Mesenchymal stem cell (in vitro differentiated cells and primary cell): ENCODE results near the gene PADI1.

ENCODE experiments used
- DNase-seq: peaks from one replicate; pipeline ENCODE4 v3.0.0-alpha.2; 2013
- H2AFZ ChIP-seq: one replicate; pipeline ENCODE4 v1.6.1; 2013; ENCODE audit warnings: low read depth, mild to moderate bottlenecking, control low read depth, inconsistent platforms, low read length, moderate library complexity
- H2AK5ac ChIP-seq: 2 replicates; pipeline ENCODE4 v1.6.1; 2013; ENCODE audit warnings: low read length, moderate library complexity, mild to moderate bottlenecking, inconsistent platforms; ENCODE audit not compliant: severe bottlenecking
- H2BK120ac ChIP-seq: one replicate; pipeline ENCODE4 v1.6.1; 2013; ENCODE audit warnings: low read depth, mild to moderate bottlenecking, inconsistent platforms, low read length, moderate library complexity
- H2BK12ac ChIP-seq, 2 experiments: one replicate each; pipeline ENCODE4 v1.6.1; 2013; ENCODE audit warnings: inconsistent platforms in 2 of 2, low read length in 2 of 2, mild to moderate bottlenecking in 2 of 2, moderate library complexity in 2 of 2, control low read depth in 1 of 2
- H2BK15ac ChIP-seq: one replicate; pipeline ENCODE4 v1.6.1; 2013; ENCODE audit warnings: mild to moderate bottlenecking, low read depth, inconsistent platforms; ENCODE audit not compliant: poor library complexity, severe bottlenecking
- H2BK5ac ChIP-seq: 2 replicates; pipeline ENCODE4 v1.6.1; 2013; ENCODE audit warnings: low read depth, mild to moderate bottlenecking, low read length, control low read depth, inconsistent platforms; ENCODE audit not compliant: poor library complexity, severe bottlenecking
- H3K14ac ChIP-seq, 2 experiments: one replicate each; pipeline ENCODE4 v1.6.1; 2013; ENCODE audit warnings: inconsistent platforms in 2 of 2, low read length in 2 of 2, control low read depth in 1 of 2, mild to moderate bottlenecking in 1 of 2, moderate library complexity in 1 of 2
- H3K18ac ChIP-seq, 2 experiments: one replicate each; pipeline ENCODE4 v1.6.1; 2013; ENCODE audit warnings: inconsistent platforms in 2 of 2, low read length in 2 of 2, control low read depth in 1 of 2, low read depth in 1 of 2, mild to moderate bottlenecking in 1 of 2
- H3K23ac ChIP-seq, 2 experiments: one replicate each; pipeline ENCODE4 v1.6.1; 2013; ENCODE audit warnings: inconsistent platforms in 2 of 2, low read length in 2 of 2, mild to moderate bottlenecking in 2 of 2, moderate library complexity in 2 of 2, control low read depth in 1 of 2
- H3K27ac ChIP-seq: 2 replicates; pipeline ENCODE4 v1.5.1; 2013; ENCODE audit warnings: mild to moderate bottlenecking, moderate library complexity, low read length, control low read depth, inconsistent platforms; ENCODE audit not compliant: poor library complexity, severe bottlenecking
- H3K27me3 ChIP-seq, 2 experiments: 2 replicates each; pipeline versions ENCODE4 v1.6.1 to v1.7.0; 2013; ENCODE audit warnings: low read length in 2 of 2, mild to moderate bottlenecking in 2 of 2, moderate library complexity in 2 of 2, control low read depth in 1 of 2, inconsistent platforms in 1 of 2; ENCODE audit not compliant: control insufficient read depth in 1 of 2, insufficient read depth in 1 of 2
- H3K36me3 ChIP-seq, 2 experiments: 2 replicates each; pipeline versions ENCODE4 v1.6.1 to v1.7.0; 2013; ENCODE audit warnings: low read length in 2 of 2, control low read depth in 1 of 2, inconsistent platforms in 1 of 2, low read depth in 1 of 2, mild to moderate bottlenecking in 1 of 2; ENCODE audit not compliant: insufficient read depth in 2 of 2, control insufficient read depth in 1 of 2
- H3K4ac ChIP-seq, 2 experiments: one replicate each; pipeline ENCODE4 v1.6.1; 2013; ENCODE audit warnings: inconsistent platforms in 2 of 2, low read length in 2 of 2, mild to moderate bottlenecking in 2 of 2, moderate library complexity in 2 of 2, control low read depth in 1 of 2, low read depth in 1 of 2
- H3K4me1 ChIP-seq: 2 replicates; pipeline ENCODE4 v1.6.1; 2013; ENCODE audit warnings: low read depth, low read length, control low read depth; ENCODE audit not compliant: control insufficient read depth, insufficient read depth
- H3K4me2 ChIP-seq: 2 replicates; pipeline ENCODE4 v1.6.1; 2013; ENCODE audit warnings: low read length, mild to moderate bottlenecking, inconsistent platforms; ENCODE audit not compliant: poor library complexity, severe bottlenecking
- H3K4me3 ChIP-seq, 2 experiments: 2 replicates each; pipeline versions ENCODE4 v1.5.1 to v1.7.0; 2013; ENCODE audit warnings: low read length in 2 of 2, mild to moderate bottlenecking in 2 of 2, control low read depth in 1 of 2, low read depth in 1 of 2; ENCODE audit not compliant: insufficient read depth in 1 of 2
- H3K79me1 ChIP-seq: replicated peaks from 2 replicates; pipeline ENCODE4 v1.6.1; 2013; ENCODE audit warnings: mild to moderate bottlenecking, control low read depth, low read length, inconsistent platforms; ENCODE audit not compliant: poor library complexity, severe bottlenecking
- H3K9ac ChIP-seq: 2 replicates; pipeline ENCODE4 v1.7.0; 2013; ENCODE audit warnings: mild to moderate bottlenecking, low read length, moderate library complexity
- H3K9me3 ChIP-seq: 2 replicates; pipeline ENCODE4 v1.7.0; 2013; ENCODE audit warnings: mild to moderate bottlenecking, low read length; ENCODE audit not compliant: control insufficient read depth
- H4K8ac ChIP-seq: one replicate; pipeline ENCODE4 v1.6.1; 2013; ENCODE audit warnings: inconsistent platforms, mild to moderate bottlenecking, low read length, moderate library complexity
- H4K91ac ChIP-seq: one replicate; pipeline ENCODE4 v1.6.1; 2013; ENCODE audit warnings: mild to moderate bottlenecking, low read length, inconsistent platforms
- WGBS: methylation state at CpG from one replicate; pipeline ENCODE4 v1.1.7; 2013; ENCODE audit warnings: mixed read lengths; 5-methylcytosine and 5-hydroxymethylcytosine counted together

Gene PADI1

DNA sequence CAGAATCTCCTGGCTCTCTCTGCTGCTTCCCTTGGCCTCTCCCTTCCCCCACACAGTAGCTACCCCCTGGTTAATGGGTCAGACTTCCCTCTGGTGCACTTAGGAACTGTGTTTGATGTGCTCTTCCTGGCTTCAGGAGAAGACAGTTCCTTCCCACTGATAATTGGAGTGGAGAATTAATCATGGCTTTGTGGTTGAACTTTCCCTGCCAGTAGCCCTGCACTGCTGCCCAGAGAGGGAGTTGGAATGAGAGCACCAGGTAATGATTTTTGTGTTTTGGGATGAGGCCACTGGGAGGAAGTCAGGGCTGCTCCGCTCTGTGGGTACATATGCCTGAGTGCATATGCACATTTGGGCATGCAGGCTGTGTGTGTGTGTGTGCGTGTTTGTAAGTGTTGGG is 46.0 kb upstream of the PADI1 start:
- Histone ChIP-seq H2BK15ac (no peak overlapping the region), H4K91ac (no peak overlapping the region), H2BK12ac (no peak overlapping the region), H3K4ac (no peak overlapping the region), H3K4me1 (peaks cover 12% of the 10 kb centered on the region), H3K9ac (no peak overlapping the region), H4K8ac (no peak overlapping the region), H3K18ac (no peak overlapping the region), H3K36me3 (no peaks in the 10 kb centered on the region), H3K9me3 (peaks cover 18% of the 10 kb centered on the region), H3K14ac (no peak overlapping the region), H2AFZ (no peak overlapping the region), H3K4me2 (no peak overlapping the region), H2BK120ac (no peak overlapping the region), H3K27me3 (peaks cover 0 to 46% of the 10 kb centered on the region in 2 experiments), H2BK5ac (no peak overlapping the region), H3K4me3 (no peak overlapping the region), H2AK5ac (no peak overlapping the region), H3K27ac (no peak overlapping the region), H3K79me1 (no peaks in the 10 kb centered on the region), H3K23ac (no peak overlapping the region)
- WGBS, result 100% methylated on average over 1 of the region's 2 CpGs
- DNase-seq, result no peak

DNA sequence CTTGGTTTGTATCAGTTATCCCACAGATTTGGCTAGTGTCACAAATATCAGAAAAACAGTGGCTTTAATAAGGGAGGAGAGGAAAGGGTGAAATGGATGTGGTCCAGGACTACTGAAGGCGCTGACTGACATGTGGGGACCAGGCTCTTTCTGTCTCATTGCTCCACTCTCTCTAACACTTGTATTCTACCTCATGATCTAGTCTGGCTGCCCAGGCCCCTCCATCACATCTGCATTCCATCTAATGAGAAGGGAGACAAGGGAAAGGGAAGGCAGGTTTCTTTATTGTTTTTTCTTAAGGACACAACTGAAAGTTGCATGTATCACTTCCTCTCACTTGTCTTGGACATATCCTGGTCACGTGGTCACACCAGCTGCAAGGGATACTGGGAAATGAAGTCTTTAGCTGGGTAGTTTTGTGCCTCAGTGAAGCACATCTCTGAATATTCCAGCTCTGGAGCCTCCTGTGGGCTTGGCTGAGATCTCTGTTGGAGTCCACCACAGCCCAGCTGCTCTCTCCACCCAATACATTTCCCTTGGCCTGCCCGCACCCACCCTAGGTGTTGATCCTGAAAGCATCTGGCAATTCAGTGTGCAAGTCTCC is 43.7 kb upstream of the PADI1 start:
- no peak for DNase-seq
- Histone ChIP-seq H3K79me1 (no peaks in the 10 kb centered on the region), H3K4me3 (no peak overlapping the region), H3K27ac (no peak overlapping the region), H3K18ac (no peak overlapping the region), H2BK5ac (no peak overlapping the region), H2BK120ac (no peak overlapping the region), H3K23ac (no peak overlapping the region), H2AK5ac (no peak overlapping the region), H2BK15ac (no peak overlapping the region), H3K4ac (no peak overlapping the region), H3K4me1 (peaks cover 12% of the 10 kb centered on the region), H3K36me3 (no peaks in the 10 kb centered on the region), H3K9ac (no peak overlapping the region), H3K4me2 (no peak overlapping the region), H2AFZ (no peak overlapping the region), H2BK12ac (no peak overlapping the region), H3K9me3 (peaks cover 4% of the 10 kb centered on the region), H3K14ac (no peak overlapping the region), H4K91ac (no peak overlapping the region), H4K8ac (no peak overlapping the region), H3K27me3 (peaks cover 0 to 57% of the 10 kb centered on the region in 2 experiments)
- 90% methylated on average over 2 of the region's 3 CpGs for WGBS

DNA sequence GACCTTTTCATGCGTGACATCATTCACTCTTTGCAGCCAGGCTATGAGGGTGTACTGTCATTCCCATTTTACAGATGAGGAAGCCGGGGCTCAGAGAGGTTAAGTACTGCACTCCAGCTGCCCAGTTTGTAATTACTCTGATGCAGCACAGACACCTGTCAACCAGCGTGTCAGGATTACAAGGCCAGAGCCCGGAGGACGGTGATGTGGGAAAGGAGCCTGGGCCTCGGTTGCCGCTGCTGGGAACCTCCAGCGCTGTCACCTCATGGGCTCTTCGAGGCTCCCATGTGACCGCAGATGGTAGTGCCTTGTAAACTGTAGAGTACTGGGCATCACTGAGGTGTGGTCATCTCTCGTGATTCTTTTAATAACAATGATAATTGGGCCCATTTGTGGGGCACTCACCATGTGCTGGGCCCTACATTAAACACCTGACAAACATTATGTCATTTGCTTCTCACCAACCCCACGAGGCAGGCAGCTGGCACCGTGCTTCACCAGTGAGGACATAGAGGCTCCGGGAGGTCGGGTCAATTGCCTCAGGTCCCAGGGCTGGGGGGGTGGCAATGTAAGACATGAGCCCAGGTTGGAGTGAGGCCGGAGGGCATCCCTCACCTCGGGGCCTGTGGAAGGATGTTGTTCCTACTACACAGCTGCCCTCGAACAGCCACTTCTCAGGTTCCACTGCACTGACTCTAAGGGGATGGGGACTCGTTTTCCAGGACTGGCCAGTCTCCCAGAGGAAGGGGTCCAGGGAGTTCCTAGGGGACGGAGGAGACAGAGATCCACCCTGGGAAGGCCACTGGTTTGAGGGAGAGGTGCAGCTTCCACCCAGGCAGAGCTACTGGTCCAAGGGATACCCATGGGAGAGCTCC is 42.8 kb upstream of the PADI1 start:
- Histone ChIP-seq H3K4me3 (no peak overlapping the region), H3K4me2 (no peak overlapping the region), H4K91ac (no peak overlapping the region), H3K27ac (no peak overlapping the region), H3K36me3 (no peaks in the 10 kb centered on the region), H2BK5ac (no peak overlapping the region), H2BK15ac (no peak overlapping the region), H2AFZ (no peak overlapping the region), H2AK5ac (peak overlapping the region; percentile 29), H3K9me3 (peaks cover 4% of the 10 kb centered on the region), H2BK120ac (no peak overlapping the region), H3K23ac (no peak overlapping the region), H3K27me3 (peaks cover 0 to 60% of the 10 kb centered on the region in 2 experiments), H3K79me1 (no peaks in the 10 kb centered on the region), H3K4me1 (peaks cover 16% of the 10 kb centered on the region), H3K4ac (no peak overlapping the region), H2BK12ac (no peak overlapping the region), H3K9ac (no peak overlapping the region), H3K18ac (no peak overlapping the region), H4K8ac (no peak overlapping the region), H3K14ac (no peak overlapping the region)
- DNase-seq, result no peak
- 94% methylated on average over 19 of the region's 20 CpGs for WGBS

DNA sequence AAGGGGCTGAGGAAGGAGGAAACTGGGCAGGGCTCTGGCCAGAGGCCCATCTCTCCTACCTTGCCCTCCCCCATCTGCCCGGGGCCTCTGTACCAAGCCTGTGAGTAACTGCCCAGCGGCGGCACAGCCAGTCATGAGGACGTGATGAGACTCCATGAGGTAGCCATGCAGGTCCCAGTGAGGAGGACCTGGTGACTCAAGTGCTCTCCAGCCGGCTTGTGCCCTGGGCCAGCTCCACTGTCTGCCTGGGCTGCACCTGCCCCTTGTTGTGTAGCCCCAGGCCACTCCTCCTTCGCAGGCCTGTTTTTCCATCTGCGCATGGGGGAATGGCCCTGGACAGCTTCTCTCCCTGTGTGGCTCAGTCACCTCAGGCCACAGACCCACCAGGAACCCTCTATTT is 42.0 kb upstream of the PADI1 start:
- Histone ChIP-seq H3K4me2 (no peak overlapping the region), H3K79me1 (no peaks in the 10 kb centered on the region), H2AK5ac (no peak overlapping the region), H3K9ac (no peak overlapping the region), H3K23ac (no peak overlapping the region), H3K14ac (no peak overlapping the region), H4K91ac (no peak overlapping the region), H2BK12ac (no peak overlapping the region), H2AFZ (no peak overlapping the region), H3K27ac (no peak overlapping the region), H4K8ac (no peak overlapping the region), H2BK120ac (no peak overlapping the region), H2BK5ac (no peak overlapping the region), H3K27me3 (peaks cover 0 to 55% of the 10 kb centered on the region in 2 experiments), H3K18ac (no peak overlapping the region), H2BK15ac (no peak overlapping the region), H3K4ac (no peak overlapping the region), H3K9me3 (no peaks in the 10 kb centered on the region), H3K4me1 (peaks cover 16% of the 10 kb centered on the region), H3K4me3 (no peak overlapping the region), H3K36me3 (no peaks in the 10 kb centered on the region)
- 86% methylated on average over 7 of the region's 7 CpGs for WGBS
- DNase-seq, result no peak
